SHP77 treated with DMSO at 0.1 percent for 48 hours (cell line): Measurements from ENCODE around the gene MTMR10.

Source experiments
- DNase-seq: peaks from one replicate; lab custom pipeline; 2025; lab: John Stamatoyannopoulos, UW

The MTMR10 gene

DNA sequence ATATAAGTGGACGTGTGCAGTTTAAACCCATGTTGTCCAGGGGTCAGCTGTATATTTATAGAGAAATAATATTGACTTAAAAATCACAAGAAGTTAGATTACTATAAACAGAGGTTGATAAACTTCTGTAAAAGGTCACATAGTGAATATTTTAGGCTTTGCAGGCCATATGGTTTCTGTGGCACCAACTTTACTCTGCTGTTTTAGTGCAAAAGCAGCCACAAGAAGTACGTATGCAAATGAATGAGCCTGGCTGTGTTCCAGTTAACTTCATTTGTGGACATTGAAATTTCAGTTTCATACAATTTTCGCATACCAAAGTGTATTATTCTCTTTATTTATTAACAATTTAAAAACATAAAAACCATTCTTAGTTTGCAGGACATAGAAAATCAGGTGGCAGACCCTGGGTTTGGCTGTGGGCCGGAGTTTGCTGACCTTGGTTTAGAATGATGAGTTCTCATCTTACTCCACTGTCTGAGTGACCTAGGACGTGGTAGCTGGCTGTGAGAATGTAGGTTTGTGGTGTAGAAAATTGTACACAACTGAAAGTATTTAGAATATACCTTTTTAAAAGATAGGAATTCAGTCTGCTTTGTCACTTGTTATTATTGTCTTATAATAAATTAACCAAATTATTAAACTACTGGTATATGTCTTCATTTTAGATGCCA lies 71.4 kb downstream of the MTMR10 start:
- no peak for DNase-seq

DNA sequence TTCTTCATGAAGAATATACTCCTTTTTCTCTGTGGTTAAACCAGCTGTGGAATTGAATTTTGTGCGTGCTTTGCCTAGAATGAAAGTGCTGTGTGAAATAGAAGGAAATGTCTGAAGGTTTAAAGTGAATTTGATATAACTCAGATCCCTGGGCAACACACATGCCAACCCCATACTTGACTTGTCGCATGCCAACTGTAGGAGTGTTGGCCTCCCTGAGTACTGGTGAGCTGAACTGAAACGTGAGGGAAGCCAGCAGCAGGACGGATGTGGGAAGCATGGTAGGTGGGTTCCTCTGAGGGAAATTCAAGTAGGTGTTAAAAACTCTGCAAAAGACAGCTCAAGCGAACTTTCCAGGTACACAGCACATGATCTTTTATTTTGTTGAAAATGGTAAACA lies 73.1 kb downstream of the MTMR10 start:
- DNase-seq, result no peak

DNA sequence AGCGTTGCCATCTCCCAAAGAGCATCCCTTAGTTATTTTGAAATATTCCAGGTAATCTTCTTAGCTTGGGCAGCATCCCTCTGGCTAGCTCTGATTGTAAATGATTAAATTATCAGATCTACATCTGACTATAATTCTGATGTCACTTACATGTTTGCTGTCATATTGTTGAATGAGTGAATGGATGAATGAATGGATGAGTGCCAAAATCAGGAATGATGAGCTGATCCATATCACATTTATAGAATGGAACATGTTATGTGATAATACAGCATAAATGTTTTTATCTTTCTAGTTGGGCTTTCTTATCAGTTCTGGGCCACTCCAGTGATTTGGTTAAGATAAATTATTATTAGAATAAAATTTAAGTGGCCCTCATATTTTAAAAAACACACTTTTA lies 73.8 kb downstream of the MTMR10 start:
- DNase-seq, result no peak

DNA sequence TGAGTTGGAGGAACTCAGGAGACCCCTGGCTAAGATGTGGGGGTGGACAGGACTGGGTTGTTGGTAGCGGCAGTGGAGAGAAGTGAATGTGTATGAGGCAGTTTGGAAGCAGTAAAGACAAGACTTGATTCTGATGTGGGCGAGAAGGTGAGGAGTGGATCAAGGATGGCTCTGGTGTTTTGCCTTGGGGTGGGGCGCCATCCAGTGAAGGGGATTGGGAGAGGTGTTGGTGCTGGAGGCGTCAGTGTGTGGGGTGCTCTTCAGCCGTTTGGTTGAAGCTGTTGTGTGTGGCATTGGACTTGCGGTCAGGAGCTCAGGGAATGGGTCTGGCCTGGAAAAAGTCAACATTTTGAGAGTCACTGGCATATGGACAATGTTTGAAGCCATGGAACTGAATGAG lies 74.4 kb downstream of the MTMR10 start:
- DNase-seq, result no peak

DNA sequence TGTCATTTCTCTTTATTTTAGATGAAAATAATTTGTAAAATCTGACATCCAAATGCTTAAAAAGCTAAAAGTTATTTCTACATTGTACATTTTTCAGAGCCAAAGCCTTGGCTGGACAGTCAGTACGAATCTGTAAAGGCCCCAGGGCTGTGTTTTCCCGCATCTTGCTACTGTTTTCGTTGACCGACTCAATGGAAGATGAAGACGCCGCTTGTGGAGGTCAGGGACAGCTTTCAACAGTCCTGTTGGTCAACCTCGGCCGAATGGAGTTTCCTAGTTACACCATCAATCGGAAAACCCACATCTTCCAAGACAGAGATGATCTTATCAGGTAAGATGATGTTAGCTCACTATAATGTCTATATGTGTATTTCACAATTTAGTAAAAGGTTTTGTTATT lies 77.7 kb downstream of the MTMR10 start:
- DNase-seq, result no peak

DNA sequence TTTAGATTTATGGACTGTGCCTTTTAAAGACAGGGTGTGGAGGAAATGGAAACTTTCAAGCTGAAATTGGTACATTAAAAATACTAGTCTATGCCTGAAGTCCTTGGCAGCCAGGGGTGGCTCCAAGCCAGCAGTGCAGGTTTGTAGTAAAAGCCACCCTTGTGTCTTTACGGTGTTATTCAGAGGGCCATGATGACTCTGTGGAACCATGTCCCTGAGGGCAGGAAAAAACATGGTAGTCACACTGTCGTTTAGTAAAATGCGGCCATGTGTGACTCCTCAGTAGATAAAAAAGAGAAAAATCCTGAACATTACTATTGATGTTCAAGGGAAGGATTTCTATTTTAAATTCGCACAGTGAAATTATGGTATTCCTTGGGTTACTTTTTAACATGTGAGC lies 85.1 kb downstream of the MTMR10 start:
- no peak for DNase-seq

DNA sequence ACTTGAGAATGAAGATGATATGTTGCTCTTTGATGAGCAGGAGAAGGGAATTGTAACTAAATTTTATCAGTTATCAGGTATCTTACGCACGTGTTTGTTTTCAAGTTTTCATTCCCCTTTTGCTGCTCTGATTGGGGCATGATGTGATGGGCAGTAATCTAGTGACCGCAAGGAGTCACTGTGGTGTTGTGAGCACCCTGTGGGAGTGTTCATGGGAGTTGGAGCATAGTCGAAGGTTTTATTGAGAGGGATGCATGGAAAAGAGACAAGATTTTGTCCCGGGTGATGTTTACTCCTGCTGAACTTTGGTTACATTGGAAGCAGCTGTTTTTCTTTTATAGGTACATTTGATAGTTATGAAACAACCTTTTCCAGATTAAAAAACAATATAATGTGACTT lies 85.6 kb downstream of the MTMR10 start:
- DNase-seq, result no peak

DNA sequence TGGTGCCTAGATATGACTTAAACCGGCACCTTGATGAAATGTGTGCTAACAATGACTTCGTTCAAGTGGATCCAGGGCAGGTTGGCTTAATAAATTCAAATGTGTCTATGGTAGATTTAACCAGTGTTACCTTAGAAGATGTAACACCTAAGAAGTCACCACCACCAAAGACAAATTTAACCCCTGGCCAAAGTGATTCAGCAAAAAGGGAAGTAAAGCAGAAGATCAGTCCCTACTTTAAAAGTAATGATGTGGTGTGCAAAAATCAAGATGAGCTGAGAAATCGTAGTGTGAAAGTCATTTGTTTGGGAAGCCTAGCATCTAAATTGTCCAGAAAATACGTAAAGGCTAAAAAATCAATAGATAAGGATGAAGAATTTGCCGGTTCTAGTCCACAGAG lies 86.6 kb downstream of the MTMR10 start:
- DNase-seq, result no peak

DNA sequence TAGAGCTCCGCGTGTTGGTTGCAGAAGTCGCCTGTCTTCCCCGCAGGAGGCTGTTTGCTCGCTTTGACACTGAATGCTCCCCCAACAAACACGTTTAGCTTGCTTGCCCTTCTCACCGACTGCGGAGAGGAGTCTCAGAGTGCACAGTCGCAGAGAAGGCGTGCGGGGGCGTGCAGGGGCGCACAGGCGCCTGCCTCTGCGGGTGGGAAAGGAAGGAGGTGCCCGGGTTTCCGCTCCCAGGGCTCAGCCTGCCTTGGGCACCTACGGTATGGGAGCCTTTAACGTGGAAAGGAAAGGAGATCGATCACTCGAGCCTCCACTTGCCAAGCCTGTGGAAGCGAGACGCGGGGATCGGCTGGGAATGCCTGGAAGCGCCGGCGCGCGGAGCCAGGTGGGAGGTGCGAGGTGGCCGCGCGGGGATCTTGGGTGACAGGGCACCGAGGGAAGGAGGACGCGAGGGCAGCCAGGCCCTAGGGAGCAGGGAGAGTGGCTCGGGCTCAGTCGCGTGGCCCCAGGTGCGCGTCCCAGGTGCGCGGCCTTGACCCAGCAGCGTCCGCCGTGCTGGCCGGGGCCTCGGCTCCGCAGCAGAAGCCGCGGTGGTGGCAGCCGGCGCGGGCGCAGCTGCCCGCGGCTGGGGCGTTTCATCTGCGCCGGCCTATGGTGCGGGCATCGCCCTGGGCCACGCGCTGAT lies 87.8 kb downstream of the MTMR10 start, which contains the start of gene FAN1:
FAN1 (plus strand) TSS at position 419 of the 691 bp plus-strand sequence. CDS start 749 bp downstream, outside the sequence.
- peak; percentile 82 for DNase-seq

DNA sequence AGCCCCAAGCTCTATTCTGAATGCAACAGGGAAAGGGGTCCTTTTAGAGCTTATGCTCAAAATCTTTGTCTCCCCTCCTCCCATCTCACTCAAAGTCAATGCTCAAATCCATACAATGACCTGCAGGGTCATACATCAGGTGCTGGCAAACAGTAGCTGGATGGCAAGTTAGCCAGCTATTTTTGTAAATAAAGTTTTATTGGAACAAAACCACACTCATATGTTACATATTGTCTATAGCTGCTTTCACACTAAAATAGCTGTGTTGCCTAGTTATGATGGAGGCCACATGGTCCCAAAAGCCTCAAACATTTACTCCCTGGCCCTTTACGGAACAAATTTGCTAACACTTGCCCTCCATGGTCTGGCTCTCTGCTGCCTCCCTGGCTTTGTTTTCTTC lies 89.5 kb downstream of the MTMR10 start:
- no peak for DNase-seq

DNA sequence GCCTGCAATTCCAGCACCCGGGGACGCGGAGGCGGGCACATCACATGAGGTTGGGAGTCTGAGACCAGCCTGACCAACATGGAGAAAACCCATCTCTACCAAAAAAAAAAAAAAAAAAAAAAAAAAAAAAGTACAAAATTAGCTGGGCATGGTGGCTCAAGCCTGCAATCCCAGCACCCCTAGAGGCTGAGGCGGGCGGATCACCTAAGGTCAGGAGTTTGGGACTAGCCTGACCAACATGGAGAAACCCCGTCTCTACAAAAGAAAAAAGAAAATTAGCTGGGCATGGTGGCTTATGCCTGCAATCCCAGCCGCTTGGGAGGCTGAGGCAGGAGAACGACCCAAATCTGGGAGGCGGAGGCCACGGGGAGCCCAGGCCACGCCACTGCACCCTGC lies 95.2 kb downstream of the MTMR10 start:
- DNase-seq, result no peak

DNA sequence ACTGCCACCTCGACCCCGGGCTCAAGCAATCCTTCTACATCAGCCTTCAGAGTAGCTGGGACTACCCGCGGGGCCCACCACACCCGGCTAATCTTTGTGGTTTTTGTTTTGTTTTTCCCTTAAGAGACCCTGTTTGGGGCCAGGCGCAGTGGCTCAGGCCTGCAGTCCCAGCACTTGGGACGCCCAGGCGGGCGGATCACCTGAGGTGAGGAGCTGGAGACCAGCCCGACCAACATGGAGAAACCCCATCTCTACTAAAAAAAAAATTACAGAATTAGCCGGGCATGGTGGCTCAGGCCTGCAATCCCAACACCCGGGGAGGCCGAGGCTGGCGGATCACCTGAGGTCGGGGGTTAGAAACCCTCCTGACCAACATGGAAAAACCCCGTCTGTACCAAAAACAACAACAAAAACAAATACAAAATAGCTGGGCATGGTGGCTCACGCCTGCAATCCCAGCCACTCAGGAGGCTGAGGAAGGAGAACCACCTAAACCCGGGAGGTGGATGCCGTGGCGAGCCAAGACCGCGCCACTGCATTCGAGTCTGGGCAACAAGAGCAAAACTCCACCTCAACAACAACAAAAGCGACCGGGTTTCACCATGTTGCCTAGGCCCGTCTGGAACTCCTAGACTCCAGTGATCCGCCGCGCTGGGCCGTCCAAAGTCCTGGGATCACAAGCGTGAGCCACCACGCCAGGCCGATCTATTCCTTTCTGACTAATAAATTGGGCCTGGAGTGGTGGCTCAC lies 95.8 kb downstream of the MTMR10 start:
- no peak for DNase-seq

DNA sequence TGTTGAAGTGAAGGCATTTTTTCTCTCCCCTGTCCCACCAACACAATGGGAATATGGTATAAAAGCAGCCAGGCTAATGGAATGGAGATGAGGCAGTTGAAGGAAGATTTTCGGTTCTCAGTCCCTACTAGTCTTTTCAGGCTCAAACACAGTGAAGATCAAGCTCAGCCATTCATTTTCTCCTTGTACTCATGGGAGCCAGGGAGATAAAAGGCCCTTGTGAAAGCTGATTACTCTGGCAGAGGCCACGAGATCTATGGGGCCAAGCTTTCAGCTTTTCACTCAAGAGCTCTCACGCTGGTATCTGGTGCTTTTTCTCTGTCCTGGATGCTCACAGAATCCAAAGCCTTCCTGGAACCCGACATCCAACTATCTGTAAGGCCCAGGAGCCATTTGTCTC lies 102.2 kb downstream of the MTMR10 start:
- no peak for DNase-seq
